NCI-H2196 (cell line): ENCODE results near the gene EXOSC10.

Experiments used
- DNase-seq: peaks from one replicate; lab custom pipeline; 2025; ENCODE audit not compliant: unreplicated experiment; lab: John Stamatoyannopoulos, UW

Gene EXOSC10

GRCh38 chr1:11099310-11100148 is at the start of gene EXOSC10:
Gene EXOSC10 (minus strand): TSS chr1:11099869. CDS start chr1:11099831, 38 bp downstream.
- DNase-seq, result peak; percentile 95

- no peak for DNase-seq
Observed at GRCh38 chr1:11147197-11147770, 47.6 kb upstream of the EXOSC10 start.

- DNase-seq, result no peak
Observed at GRCh38 chr1:11145741-11146140, 46.1 kb upstream of the EXOSC10 start.

GRCh38 chr1:11144570-11145256 is 45.0 kb upstream of the EXOSC10 start:
- DNase-seq, result no peak

- no peak for DNase-seq
Observed at GRCh38 chr1:11143907-11144306, 44.2 kb upstream of the EXOSC10 start.

GRCh38 chr1:11143401-11143800 is 43.7 kb upstream of the EXOSC10 start:
- DNase-seq, result no peak

- DNase-seq, result no peak
Observed at GRCh38 chr1:11142618-11143391, 43.1 kb upstream of the EXOSC10 start.

- no peak for DNase-seq
Observed at GRCh38 chr1:11138952-11139351, 39.3 kb upstream of the EXOSC10 start.

- no peak for DNase-seq
Observed at GRCh38 chr1:11138029-11138428, 38.4 kb upstream of the EXOSC10 start.

GRCh38 chr1:11134898-11135266 is 35.2 kb upstream of the EXOSC10 start:
- no peak for DNase-seq

- peak; percentile 66 for DNase-seq
Observed at GRCh38 chr1:11134251-11134897, 34.7 kb upstream of the EXOSC10 start.

GRCh38 chr1:11132563-11133293 is 33.1 kb upstream of the EXOSC10 start:
- DNase-seq, result no peak

GRCh38 chr1:11131816-11132215 is 32.1 kb upstream of the EXOSC10 start:
- DNase-seq, result no peak

GRCh38 chr1:11130406-11130805 is 30.7 kb upstream of the EXOSC10 start:
- DNase-seq, result no peak

- no peak for DNase-seq
Observed at GRCh38 chr1:11129649-11130390, 30.2 kb upstream of the EXOSC10 start.

- no peak for DNase-seq
Observed at GRCh38 chr1:11126569-11126968, 26.9 kb upstream of the EXOSC10 start.

- DNase-seq, result no peak
Observed at GRCh38 chr1:11125931-11126330, 26.3 kb upstream of the EXOSC10 start.

- DNase-seq, result no peak
Observed at GRCh38 chr1:11124965-11125364, 25.3 kb upstream of the EXOSC10 start.

GRCh38 chr1:11116318-11116717 is 16.6 kb upstream of the EXOSC10 start:
- DNase-seq, result no peak
